Measurements from ENCODE around the gene ERG.

The ERG gene

GRCh38 chr21:38429011-38429410 is 69.3 kb downstream of the ERG start:
- DNase-seq, result no peak

- no peak for DNase-seq
Observed at GRCh38 chr21:38428211-38428610, 70.1 kb downstream of the ERG start.

- no peak for DNase-seq
Observed at GRCh38 chr21:38424305-38425019, 73.8 kb downstream of the ERG start.

GRCh38 chr21:38422082-38422481 is 76.2 kb downstream of the ERG start:
- DNase-seq, result no peak

GRCh38 chr21:38420140-38420539 is 78.1 kb downstream of the ERG start:
- DNase-seq, result no peak

- DNase-seq, result no peak
Observed at GRCh38 chr21:38417726-38418125, 80.6 kb downstream of the ERG start.

- no peak for DNase-seq
Observed at GRCh38 chr21:38416791-38417190, 81.5 kb downstream of the ERG start.

GRCh38 chr21:38413958-38414548 is 84.2 kb downstream of the ERG start:
- DNase-seq, result no peak

- no peak for DNase-seq
Observed at GRCh38 chr21:38410466-38410865, 87.8 kb downstream of the ERG start.

- no peak for DNase-seq
Observed at GRCh38 chr21:38409907-38410306, 88.4 kb downstream of the ERG start.

- DNase-seq, result no peak
Observed at GRCh38 chr21:38404177-38404576, 94.1 kb downstream of the ERG start.

GRCh38 chr21:38402795-38403194 is 95.5 kb downstream of the ERG start:
- DNase-seq, result no peak

- DNase-seq, result no peak
Observed at GRCh38 chr21:38402291-38402690, 96.0 kb downstream of the ERG start.

GRCh38 chr21:38401191-38401926 is 96.9 kb downstream of the ERG start:
- no peak for DNase-seq

GRCh38 chr21:38400195-38400919 is 97.9 kb downstream of the ERG start:
- no peak for DNase-seq

GRCh38 chr21:38399103-38399502 is 99.2 kb downstream of the ERG start:
- DNase-seq, result no peak

- DNase-seq, result no peak
Observed at GRCh38 chr21:38396325-38396724, 102.0 kb downstream of the ERG start.

GRCh38 chr21:38395581-38395980 is 102.7 kb downstream of the ERG start:
- no peak for DNase-seq

- no peak for DNase-seq
Observed at GRCh38 chr21:38392661-38393060, 105.6 kb downstream of the ERG start.

- DNase-seq, result no peak
Observed at GRCh38 chr21:38389896-38390295, 108.4 kb downstream of the ERG start.

GRCh38 chr21:38389354-38389676 is 109.0 kb downstream of the ERG start:
- no peak for DNase-seq

- no peak for DNase-seq
Observed at GRCh38 chr21:38388647-38389353, 109.5 kb downstream of the ERG start.

- DNase-seq, result no peak
Observed at GRCh38 chr21:38388203-38388602, 110.1 kb downstream of the ERG start.
